Fibroblast of skin of left biceps (primary cell): ENCODE data around the gene FARP1.

Experiments
- DNase-seq, 2 experiments: peaks; one replicate each; pipeline ENCODE4 v3.0.0-alpha.2; 2013; ENCODE audit warnings: low read depth in 2 of 2

The FARP1 gene

GRCh38 chr13:98310485-98311199, 167.7 kb downstream of the FARP1 start:
- DNase-seq = no peak

DNA sequence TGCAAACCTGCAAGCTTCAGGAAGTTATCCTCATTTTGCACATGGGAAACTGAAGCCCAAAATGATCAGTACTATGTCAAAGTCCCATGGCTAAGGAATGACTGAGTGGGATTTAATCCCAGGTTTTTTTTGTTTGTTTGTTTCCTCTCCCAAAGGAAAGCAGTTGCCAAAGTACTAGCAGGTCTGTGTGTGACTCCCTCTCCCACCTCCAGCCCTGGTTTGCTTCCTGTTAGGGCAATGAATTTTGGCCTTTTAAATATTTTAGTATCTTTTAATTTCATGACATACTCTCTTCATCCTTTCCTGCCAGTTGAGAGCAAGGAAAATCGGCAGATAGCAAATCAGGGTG, 168.3 kb downstream of the FARP1 start:
- DNase-seq = no peak

DNA sequence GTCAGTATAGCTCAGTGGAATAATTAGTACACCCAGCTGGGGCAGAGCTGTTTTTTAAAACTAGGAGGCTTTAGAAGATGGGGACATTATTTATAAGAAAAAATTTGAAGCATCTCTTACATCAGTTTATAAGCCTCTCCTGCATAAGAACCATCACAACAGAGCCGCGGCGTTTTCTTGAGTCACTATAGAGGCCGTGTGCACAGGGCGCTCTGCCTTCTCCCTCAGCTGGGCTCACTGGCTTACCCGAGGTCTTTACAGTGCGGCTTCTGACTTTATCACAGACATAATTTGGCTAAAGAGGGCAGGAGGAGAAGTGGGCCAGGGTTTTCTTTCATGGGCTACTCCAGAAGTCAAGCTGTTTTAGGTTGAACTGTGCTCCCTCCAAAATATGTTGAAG, 169.7 kb downstream of the FARP1 start:
- no peak for DNase-seq

DNA sequence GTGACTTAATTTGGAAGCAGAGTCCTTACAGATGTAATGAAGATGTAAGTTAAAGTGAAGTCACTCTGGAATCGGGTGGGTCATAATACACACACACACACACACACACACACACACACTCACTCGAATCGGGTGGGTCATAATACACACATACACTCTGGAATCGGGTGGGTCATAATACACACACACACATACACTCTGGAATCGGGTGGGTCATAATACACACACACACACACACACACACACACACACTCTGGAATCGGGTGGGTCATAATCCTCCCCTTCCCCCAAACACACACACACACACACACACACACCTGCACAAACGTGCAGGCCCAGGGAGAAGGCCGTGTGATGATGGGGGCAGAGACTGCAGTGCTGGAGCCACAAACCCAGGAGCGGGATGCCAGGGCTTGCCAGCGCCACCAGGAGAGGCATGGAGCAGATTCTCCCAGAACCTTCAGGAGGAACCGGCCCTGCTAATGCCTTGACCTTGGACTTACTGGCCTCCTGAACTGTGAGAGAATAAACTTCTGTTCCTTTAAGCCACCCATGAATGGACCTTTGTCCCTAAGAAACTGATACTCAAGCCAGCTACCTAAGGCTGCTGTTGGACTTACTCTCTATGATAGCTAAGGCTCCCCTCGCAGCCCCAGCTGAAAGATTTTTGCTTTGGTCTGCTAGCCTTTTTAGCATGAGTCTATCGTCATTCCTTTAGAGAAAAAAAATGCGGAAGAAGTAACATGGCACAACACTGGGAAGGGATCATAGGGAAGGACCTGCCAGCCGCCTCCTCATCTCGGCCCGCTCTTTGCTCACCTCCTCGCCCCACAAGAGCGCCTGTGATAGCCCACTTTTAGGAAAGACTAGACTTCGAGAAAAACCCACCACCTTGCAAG, 170.4 kb downstream of the FARP1 start:
- no peak for DNase-seq

DNA sequence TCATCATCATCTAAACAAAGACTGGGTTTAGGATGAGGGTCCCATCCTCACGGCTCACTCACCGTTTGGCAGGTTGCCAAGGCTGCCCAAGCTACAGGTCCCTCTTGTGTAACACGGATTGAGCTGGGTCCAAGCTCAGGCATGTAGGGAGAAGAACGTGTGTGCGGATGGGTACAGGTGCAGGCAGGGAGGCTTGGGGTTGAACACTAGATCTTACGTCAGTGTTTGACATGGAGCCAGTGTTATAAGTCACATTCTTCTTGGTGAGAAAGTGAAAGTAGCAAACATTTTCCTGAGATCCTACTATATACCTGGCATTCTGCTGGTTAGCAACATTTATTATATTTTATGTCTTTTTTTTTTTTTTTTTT, 171.0 kb downstream of the FARP1 start:
- DNase-seq = no peak

DNA sequence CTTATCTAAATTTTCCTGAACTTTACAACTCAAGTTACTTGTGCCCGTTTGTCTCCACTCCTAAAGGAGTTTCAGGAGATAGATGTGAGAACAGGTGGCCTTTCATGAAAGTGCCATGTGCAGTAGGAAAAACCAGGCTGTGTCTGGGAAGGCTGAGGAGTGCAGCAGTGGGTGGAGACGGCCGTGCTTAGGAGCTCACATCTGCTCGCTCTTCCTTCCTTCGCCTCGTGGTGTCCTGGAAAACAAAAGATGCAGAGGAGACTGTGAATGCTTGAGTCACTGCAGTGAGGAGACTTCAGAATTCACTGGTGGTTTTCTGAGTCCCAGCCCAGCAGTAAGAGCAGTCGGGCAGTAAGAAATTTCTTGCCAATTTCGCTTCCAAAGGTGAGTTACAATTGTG, 172.6 kb downstream of the FARP1 start:
- DNase-seq = no peak

GRCh38 chr13:98315902-98316301, 173.0 kb downstream of the FARP1 start:
- DNase-seq = no peak

GRCh38 chr13:98317573-98318171, 174.8 kb downstream of the FARP1 start:
- DNase-seq = no peak

- no peak for DNase-seq
Observed at GRCh38 chr13:98318263-98318878, 175.5 kb downstream of the FARP1 start.

DNA sequence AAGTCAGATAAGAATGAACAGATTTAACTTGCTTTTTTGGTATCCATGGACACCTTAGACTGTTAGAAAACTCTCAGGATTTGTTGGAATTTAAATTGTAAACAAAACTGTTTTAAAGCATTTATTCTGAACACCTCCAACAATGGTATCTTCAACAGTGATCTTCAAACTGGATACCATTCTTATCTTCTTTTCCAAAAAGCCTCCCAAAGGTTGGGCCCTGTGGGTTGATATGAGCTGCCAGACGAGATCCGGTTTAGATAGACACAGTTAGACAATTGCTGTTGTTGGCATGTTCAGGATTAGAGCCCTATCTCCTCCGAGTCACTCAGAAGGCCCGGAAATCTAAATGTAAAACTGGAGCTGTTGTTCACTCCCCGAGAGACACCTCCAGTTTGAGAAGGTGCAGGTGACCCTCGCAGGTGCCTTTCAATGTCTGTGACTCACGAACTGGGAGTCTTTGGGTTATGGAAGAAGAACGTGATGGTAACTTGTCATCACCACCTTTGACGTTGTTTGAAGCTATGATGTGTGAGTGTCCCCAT, 177.7 kb downstream of the FARP1 start:
- no peak for DNase-seq

GRCh38 chr13:98321395-98321794, 178.5 kb downstream of the FARP1 start:
- DNase-seq = no peak

GRCh38 chr13:98322091-98322718, 179.3 kb downstream of the FARP1 start:
- no peak for DNase-seq

GRCh38 chr13:98324105-98324504, 181.2 kb downstream of the FARP1 start:
- no peak for DNase-seq

DNA sequence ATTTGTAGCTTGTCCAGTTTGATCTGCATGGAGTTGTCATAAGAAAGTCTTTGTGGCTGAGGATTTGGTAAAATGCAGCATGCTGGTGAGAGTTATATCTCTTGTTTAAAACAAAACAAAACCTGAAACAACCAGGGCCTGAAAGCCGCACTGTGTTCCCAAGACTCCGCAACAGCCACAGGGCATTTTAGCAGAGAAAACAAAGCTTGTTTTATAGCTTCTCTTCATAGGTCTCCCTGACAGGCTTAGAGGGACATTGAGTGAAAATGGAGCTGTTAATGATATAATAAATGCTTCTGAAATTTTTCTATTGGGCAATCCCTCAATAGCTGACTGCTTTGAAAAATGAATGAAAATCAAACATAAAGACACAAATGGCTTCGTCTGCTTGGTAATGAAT, 182.8 kb downstream of the FARP1 start:
- DNase-seq = no peak

GRCh38 chr13:98326291-98326690, 183.4 kb downstream of the FARP1 start:
- DNase-seq = no peak

DNA sequence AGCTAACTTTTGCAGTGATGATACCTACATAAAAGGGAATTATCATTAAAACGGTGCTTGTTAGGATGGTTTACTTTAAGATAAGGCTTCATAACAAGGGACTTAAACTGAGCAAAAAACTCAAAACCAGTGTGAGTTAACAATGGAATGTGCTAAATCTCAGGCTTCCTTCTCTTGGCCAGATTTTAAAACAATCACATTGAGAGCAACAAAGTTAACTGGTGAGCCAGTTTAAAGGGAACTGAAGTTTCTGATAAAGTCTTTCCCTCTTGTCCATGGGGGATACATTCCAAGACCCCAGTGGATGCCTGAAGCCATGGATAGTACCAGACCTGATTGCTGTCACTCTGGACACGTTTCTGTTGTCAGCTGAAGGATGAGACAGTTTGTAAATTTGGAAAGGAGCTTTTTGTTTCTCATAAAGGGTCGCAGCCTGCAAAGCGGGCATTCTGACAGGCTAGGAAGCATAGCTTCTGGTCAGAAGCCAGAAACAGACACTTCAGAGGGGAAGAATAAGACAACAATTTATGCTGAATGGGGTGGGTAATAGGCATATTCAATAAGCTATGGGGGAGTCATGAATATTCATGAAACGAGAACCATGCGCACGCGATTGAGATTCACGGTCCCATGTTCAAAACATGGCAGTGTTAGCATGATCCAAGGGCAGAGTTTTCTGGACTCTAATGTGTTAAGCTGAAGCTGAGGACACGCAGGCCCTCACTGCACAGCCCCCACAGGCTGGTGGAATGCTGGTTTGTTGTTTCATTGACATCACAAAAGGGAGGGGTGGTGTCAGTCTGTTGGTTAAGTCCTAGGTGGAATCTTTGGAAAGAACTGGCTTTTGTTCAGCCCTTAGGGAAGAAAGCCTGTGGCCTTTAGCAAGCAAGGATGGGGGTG, 184.7 kb downstream of the FARP1 start:
- peak; percentile 52 to 53 for DNase-seq

- DNase-seq = no peak
Observed at GRCh38 chr13:98328511-98328910, 185.6 kb downstream of the FARP1 start.

DNA sequence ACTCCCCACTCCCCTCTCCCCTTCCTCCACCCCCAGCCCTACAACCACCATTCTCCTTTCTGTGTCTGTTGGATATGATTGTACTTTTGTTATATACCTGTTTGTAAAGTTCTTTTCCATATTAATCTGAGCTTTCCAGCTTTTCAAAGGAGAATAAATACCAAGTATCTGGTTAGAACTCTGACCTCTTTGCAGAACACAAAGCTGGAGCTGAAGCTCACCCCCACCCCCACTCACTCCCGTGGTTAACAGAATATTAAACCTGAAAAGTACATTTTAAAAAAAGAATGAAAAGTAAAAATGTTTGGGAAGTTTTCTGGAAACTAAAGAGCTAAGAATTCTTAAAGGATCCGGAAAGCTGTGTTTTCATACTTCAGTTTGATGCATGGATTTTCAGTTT, 189.3 kb downstream of the FARP1 start:
- DNase-seq = no peak

DNA sequence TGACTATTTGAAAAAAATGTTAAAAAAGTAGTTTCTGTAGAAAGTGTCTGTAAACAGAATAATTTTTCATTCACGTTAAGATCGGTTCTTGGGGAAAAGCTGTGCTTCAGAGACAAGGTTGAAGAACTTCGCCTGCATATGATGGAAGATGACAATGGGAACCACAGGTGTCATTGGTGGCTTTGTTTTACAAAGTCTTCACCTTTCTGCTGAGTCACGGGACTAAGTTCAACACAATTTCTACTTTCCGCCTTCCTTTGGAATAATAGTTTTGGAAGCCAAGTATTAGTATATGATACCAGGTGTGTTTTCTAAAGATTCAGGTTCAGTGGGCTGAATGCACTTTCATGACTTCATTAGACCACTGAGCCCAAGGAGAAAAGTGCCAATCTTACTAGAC, 189.8 kb downstream of the FARP1 start:
- DNase-seq = no peak

- no peak for DNase-seq
Observed at GRCh38 chr13:98333486-98333885, 190.6 kb downstream of the FARP1 start.
